Left lung (tissue), 10 donors: ENCODE data around the gene S100A4. TPM values are rescaled to one million over a fixed set of nuclear protein-coding genes. Genes with fewer than 3 reads are reported as not detected.

ENCODE experiments used
- ATAC-seq: fragments of 200-7000 bp; cut with Tn5 transposase; one replicate; pipeline ENCODE4 v1.9.1; 2020; ENCODE audit warnings: moderate library complexity
- DNase-seq, 4 donors: peaks; one replicate each; pipeline ENCODE4 v3.0.0-alpha.2; 2013 to 2020
- H3K27ac ChIP-seq, 2 donors: fragments of 200-600 bp; sonication (generic) in 1 of 2; one replicate each; pipeline versions ENCODE4 v1.5.0 to v1.8.0; 2020 to 2021
- H3K27me3 ChIP-seq, 2 donors: fragments of 200-600 bp; sonication (generic) in 1 of 2; one replicate each; pipeline versions ENCODE4 v1.5.0 to v1.8.0; 2020 to 2021
- H3K36me3 ChIP-seq, 2 donors: fragments of 200-600 bp; sonication (generic) in 1 of 2; one replicate each; pipeline versions ENCODE4 v1.5.0 to v1.8.0; 2020 to 2021
- H3K4me1 ChIP-seq, 2 donors: fragments of 200-600 bp; one replicate each; pipeline ENCODE4 v1.8.0; 2021
- H3K4me3 ChIP-seq, 2 donors: fragments of 200-600 bp; sonication (generic) in 1 of 2; one replicate each; pipeline versions ENCODE4 v1.5.0 to v1.8.0; 2020 to 2021; ENCODE audit warnings: mild to moderate bottlenecking in 1 of 2
- H3K9me3 ChIP-seq, 2 donors: fragments of 200-600 bp; sonication (generic) in 1 of 2; one replicate each; pipeline versions ENCODE4 v1.5.0 to v1.8.0; 2020 to 2021
- intact Hi-C, 2 donors: fragments of 100-400 bp; cut with DNase I; formaldehyde crosslinking; loops; one replicate each; pipeline versions ENCODE4 v1.11.2 to v1.14.2; 2022
- polyA plus RNA-seq, 6 donors: library from polyadenylated mRNA; unstranded; fragments of 120-200 nt; gene quantifications; one replicate each; pipeline ENCODE4 v1.2.1, GENCODE V29; 2013; ENCODE audit not compliant: insufficient read length in 6 of 6
- total RNA-seq, 2 donors: library from RNA; stranded (reverse); fragmentation: NEBNext Ultra II Directional; extraction: Animal tissue kit (Norgen Biotek cat#: 25700); gene quantifications; one replicate each; pipeline ENCODE4 v1.2.1, GENCODE V29; 2021
- TF ChIP-seq, protein P1 (sequence below), 2 donors: fragments of 200-600 bp; sonication (generic) in 1 of 2; IDR thresholded peaks; one replicate each; pipeline versions ENCODE4 v1.5.0 to v1.8.0; 2021; ENCODE audit warnings: antibody characterized with exemption in 2 of 2
- donor health status: DM: no; HTN: yes; CAD: no.
- donor health status: DM: no; HTN: no; CAD: no.

The S100A4 gene
- total and polyA plus RNA-seq, 8 donors = 15.0 to 1,192 (median 22.4) TPM

DNA sequence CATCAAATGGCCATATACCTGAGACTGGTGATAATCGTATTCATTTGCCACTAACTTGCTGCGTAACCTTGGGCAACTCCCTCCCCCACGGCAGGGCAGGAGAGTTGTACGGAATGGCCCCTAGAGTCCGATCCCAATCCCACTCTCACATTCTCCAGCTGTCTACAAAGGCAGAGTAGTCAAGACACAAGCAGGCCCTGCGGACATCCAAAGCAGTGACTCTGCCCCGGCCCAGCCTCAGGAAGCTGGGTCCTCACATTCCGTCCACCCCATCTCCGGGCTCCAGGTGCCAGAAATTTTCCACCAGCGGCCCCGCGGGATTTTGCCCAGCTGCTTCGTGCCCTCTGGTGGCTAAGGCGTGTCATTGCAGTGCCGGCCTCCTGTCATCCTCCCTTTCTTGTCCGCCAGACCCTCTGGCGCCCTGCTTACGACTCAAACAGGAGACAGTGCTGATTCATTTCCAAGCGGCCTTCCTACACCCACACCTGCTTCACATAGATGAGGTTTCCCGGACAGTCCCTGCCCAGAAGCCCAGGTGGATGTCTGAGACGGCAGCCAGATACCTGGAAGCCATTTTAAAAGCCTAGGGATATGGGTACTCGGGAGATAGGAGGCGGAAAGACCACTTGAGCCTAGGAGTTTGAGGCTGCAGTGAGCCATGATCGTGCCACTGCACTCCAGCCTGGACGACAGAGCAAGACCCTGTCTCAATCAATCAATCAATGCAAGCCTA, 22.9 kb upstream of the S100A4 start:
- peaks cover 37 to 77% of the 10 kb centered on the region in 2 donors for H3K4me1 ChIP-seq
- ATAC-seq = peak; percentile 45

DNA sequence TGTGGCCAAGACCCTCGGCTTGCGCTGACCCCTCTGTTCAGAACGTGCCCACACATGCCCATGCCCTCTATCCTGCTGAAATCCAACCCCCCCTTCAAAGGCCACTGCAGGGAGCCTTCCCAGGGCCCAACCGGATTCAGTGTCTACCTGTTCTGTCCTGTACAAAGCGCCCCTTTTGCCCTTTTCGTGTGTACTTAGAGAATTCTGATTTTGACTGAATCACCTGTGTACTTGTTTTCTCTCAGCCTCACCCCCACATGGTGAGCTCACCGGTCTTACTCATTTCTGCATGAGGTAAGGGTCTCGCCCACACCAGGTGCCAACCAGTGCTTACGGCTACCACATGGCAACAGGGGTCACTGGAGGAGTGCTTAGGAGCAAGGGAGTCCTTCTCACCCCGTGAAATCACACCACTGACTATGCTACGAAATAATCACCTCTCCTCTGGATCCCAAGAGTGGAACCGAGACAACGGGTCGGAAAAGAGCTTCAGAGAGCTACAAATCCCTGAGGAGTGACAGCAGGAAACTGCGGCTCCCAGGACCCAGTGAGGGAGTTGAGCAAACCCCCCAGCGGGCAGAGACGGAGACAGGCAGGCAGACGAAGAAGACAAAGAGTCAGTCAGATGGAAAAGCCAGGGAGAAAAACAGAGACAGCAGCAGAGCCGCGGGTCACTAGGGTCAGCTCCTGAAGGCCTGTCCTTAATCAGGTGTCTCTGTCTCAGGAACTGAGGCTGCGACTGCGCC, 22.2 kb upstream of the S100A4 start:
- Histone ChIP-seq H3K27ac (peak overlapping the region; percentile 95 to 98), H3K27me3 (no peaks in the 10 kb centered on the region), H3K9me3 (no peaks in the 10 kb centered on the region), H3K36me3 (no peaks in the 10 kb centered on the region), H3K4me1 (peaks cover 35 to 72% of the 10 kb centered on the region in 2 donors), H3K4me3 (peak overlapping the region in 1 of 2 donors; percentile 17)
- intact Hi-C loops = loop anchor here (5.0 to 10.0 kb wide), 3 partner anchors 35 to 55 kb away; no protein-coding TSS in a partner anchor
- DNase-seq (no peak), ATAC-seq (no peak)
- TF ChIP-seq, protein P1, sequence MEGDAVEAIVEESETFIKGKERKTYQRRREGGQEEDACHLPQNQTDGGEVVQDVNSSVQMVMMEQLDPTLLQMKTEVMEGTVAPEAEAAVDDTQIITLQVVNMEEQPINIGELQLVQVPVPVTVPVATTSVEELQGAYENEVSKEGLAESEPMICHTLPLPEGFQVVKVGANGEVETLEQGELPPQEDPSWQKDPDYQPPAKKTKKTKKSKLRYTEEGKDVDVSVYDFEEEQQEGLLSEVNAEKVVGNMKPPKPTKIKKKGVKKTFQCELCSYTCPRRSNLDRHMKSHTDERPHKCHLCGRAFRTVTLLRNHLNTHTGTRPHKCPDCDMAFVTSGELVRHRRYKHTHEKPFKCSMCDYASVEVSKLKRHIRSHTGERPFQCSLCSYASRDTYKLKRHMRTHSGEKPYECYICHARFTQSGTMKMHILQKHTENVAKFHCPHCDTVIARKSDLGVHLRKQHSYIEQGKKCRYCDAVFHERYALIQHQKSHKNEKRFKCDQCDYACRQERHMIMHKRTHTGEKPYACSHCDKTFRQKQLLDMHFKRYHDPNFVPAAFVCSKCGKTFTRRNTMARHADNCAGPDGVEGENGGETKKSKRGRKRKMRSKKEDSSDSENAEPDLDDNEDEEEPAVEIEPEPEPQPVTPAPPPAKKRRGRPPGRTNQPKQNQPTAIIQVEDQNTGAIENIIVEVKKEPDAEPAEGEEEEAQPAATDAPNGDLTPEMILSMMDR (IDR thresholded peaks at IDR 0.05) = no peak

More for the DNA sequence above, 22.9 kb upstream of the S100A4 start:
- Histone ChIP-seq H3K27me3 (no peaks in the 10 kb centered on the region), H3K27ac (peak overlapping the region; percentile 95 to 98), H3K36me3 (no peaks in the 10 kb centered on the region), H3K4me3 (peak overlapping the region in 1 of 2 donors; percentile 17), H3K9me3 (no peaks in the 10 kb centered on the region)
- peak; percentile 76 to 96 (median 88) for DNase-seq
- TF ChIP-seq, protein P1 (IDR thresholded peaks at IDR 0.05) = peak; percentile 98
- intact Hi-C loops = loop anchor here (5.0 to 10.0 kb wide), 3 partner anchors 36 to 56 kb away; no protein-coding TSS in a partner anchor

DNA sequence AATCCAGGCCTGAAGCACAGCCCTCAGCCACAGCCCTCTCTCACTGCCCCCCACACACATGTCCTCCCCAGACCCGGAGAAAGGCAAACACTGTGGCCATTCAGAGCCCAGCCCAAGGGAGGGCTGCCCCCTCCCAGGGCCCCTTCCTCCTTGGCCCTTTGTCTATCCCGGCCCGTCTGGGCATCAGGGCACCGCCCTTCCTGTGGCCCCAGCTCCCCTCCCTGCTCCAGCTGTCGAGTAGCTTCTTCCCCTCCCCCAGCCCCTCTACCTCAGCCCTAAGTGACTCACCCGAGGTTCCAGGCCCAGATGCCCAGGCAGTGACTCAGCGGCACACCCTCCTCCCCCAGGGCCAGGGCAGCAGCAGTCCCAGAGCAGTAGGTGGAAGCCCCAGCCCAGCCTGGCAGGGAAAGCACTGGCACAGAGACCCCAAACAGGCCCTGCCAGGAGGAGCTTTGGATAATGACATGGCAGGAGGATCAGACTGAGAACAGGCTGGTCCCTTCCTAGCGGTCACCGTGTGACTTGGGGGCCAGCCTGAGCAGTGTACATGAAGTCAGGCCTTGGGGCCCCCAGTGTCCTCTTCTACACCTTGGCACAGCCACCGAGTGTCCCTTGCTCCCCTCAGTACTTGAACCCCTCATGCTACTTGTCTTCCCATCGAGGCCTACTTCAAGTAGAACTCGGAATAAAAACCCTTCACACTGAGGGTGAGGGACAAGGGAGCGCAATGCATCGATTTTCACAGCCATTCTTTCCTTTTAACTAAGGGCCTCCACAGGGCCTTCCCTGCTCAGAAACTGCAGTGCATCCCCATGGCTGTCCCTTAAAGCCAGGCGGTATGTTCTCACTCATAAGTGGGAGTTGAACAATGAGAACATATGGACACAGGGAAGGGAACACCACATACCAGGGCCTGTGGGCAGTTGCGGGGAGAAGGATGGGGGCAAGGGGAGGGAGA, 21.1 kb upstream of the S100A4 start:
- ATAC-seq = peak; percentile 89
- Histone ChIP-seq H3K4me1 (peaks cover 33 to 61% of the 10 kb centered on the region in 2 donors), H3K9me3 (no peaks in the 10 kb centered on the region), H3K36me3 (no peaks in the 10 kb centered on the region), H3K27ac (peak overlapping the region; percentile 95 to 98), H3K27me3 (no peaks in the 10 kb centered on the region), H3K4me3 (peak overlapping the region in 1 of 2 donors; percentile 18)
- DNase-seq = peak; percentile 36 to 99 (median 91)
- TF ChIP-seq, protein P1 (IDR thresholded peaks at IDR 0.05) = peak in 1 of 2 donors; percentile 19
- intact Hi-C loops = loop anchor here (5.0 to 10.0 kb wide), 3 partner anchors 34 to 54 kb away; no protein-coding TSS in a partner anchor

DNA sequence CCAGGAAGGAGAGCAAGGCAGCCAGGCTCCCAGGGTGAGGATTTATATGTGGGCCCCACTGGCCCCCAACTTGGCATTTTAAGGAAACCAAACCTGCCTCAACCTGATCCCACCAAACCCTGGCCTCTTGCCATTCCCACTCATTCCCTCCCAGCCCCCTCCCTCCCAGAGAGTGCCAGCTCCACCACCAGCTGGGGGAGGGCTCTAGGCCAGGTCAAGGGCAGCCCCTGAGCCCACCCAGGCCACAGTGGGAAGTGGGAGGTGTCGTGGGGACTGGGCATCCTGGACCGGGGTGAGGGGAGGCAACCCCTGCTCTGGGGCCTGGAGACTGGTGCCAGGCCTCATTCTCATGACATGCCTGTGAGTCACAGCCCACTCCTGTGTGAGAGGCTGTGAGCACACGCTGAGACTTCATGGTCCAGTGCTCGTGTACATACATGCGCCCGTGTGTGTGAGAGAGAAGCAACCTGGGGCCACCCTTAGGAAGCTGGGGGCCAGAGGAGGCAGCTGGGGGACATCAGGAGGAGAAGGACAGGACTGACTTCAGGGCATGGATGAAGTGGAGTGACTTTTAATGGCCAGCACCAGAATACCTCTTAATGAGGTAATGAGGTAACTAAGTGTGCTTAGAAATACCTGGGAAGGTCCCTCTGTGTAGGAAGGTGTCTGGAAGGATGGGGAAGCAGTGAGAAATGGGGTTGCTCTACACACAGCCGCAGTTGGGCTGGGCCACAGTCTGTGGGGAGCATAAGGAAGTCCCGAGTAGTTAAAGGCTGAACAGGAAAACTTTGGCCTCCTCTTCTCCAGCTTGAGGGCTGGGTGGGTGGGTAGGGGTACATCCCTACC, 20.1 kb upstream of the S100A4 start, which contains the start of gene S100A2:
TSS of gene S100A2 (minus strand) at position 316 of the 846 bp plus-strand sequence. CDS start 1,967 bp downstream, outside the sequence.
- TF ChIP-seq, protein P1 (IDR thresholded peaks at IDR 0.05) = no peak
- Histone ChIP-seq H3K36me3 (no peaks in the 10 kb centered on the region), H3K9me3 (no peaks in the 10 kb centered on the region), H3K27me3 (no peaks in the 10 kb centered on the region), H3K27ac (peak within 1 kb of the TSS; percentile 95 to 98), H3K4me1 (peaks cover 33 to 58% of the 10 kb centered on the region in 2 donors), H3K4me3 (peak within 1 kb of the TSS in 1 of 2 donors; percentile 18)
- intact Hi-C loops = loop anchor here (5.0 to 10.0 kb wide), 3 partner anchors 33 to 53 kb away; no protein-coding TSS in a partner anchor
- DNase-seq (peak in 3 of 4 donors; percentile 29 to 89 (median 81)), ATAC-seq (peak; percentile 70)
